Measurements from ENCODE around the gene SDR42E1. TPM values are rescaled to one million over a fixed set of nuclear protein-coding genes. Genes with fewer than 3 reads are reported as not detected.

SDR42E1 gene
- total and polyA plus RNA-seq, 3 donors from 2014 or later, result 6.5 to 10.1 (median 6.9) TPM

- Histone ChIP-seq H3K4me1 (no peaks in the 10 kb centered on the region), H3K27me3 (no peaks in the 10 kb centered on the region), H3K27ac (no peak overlapping the region), H3K36me3 (ENCODE audit: low read depth, missing control alignments) (no peaks in the 10 kb centered on the region), H3K4me3 (no peak overlapping the region), H3K9me3 (no peaks in the 10 kb centered on the region)
- intact Hi-C loops (cut with DNase I; ENCODE audit: low total_unique reads), result no loop called here
- TF ChIP-seq POLR2A (IDR thresholded peaks at IDR 0.05), result no peak
- TF ChIP-seq, protein P1, sequence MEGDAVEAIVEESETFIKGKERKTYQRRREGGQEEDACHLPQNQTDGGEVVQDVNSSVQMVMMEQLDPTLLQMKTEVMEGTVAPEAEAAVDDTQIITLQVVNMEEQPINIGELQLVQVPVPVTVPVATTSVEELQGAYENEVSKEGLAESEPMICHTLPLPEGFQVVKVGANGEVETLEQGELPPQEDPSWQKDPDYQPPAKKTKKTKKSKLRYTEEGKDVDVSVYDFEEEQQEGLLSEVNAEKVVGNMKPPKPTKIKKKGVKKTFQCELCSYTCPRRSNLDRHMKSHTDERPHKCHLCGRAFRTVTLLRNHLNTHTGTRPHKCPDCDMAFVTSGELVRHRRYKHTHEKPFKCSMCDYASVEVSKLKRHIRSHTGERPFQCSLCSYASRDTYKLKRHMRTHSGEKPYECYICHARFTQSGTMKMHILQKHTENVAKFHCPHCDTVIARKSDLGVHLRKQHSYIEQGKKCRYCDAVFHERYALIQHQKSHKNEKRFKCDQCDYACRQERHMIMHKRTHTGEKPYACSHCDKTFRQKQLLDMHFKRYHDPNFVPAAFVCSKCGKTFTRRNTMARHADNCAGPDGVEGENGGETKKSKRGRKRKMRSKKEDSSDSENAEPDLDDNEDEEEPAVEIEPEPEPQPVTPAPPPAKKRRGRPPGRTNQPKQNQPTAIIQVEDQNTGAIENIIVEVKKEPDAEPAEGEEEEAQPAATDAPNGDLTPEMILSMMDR (IDR thresholded peaks at IDR 0.05), result no peak
- 73 to 77% methylated on average over 1 of the region's 1 CpG for WGBS, 2 donors
- DNase-seq, result no peak
Measured at GRCh38 chr16:81975637-81976036, 35.6 kb downstream of the SDR42E1 start.

DNA sequence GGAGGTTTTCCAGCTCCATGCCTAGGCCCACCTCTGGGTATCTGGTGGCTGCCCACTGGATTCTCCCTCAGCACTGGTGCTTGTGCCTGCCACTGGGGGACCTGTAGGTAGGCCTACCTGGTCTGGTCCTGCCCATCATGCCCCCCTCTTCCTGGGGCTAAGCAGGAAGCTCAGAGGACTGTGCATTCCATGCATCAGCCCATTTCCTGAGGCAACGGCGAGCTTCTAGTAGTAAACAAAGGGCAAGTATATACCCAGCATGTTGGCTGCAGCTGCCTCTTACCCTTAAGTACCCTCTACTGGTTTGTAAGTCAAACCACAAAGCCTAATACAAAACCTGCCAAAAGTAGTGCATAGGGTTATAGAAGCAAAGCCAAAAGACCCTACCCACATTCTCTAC lies 37.5 kb downstream of the SDR42E1 start:
- 59 to 94% methylated on average over 2 of the region's 2 CpGs for WGBS, 2 donors
- H3K9me3 ChIP-seq, result no peaks in the 10 kb centered on the region
- TF ChIP-seq, protein P1 (IDR thresholded peaks at IDR 0.05), result no peak
- TF ChIP-seq POLR2A (IDR thresholded peaks at IDR 0.05), result no peak
- H3K4me1 ChIP-seq, result no peaks in the 10 kb centered on the region
- H3K27me3 ChIP-seq, result no peaks in the 10 kb centered on the region
- H3K27ac ChIP-seq, result no peak overlapping the region
- no peak overlapping the region for H3K4me3 ChIP-seq
- no peak for DNase-seq
- H3K36me3 ChIP-seq (ENCODE audit: low read depth, missing control alignments), result no peaks in the 10 kb centered on the region
- intact Hi-C loops (cut with DNase I; ENCODE audit: low total_unique reads), result no loop called here

DNA sequence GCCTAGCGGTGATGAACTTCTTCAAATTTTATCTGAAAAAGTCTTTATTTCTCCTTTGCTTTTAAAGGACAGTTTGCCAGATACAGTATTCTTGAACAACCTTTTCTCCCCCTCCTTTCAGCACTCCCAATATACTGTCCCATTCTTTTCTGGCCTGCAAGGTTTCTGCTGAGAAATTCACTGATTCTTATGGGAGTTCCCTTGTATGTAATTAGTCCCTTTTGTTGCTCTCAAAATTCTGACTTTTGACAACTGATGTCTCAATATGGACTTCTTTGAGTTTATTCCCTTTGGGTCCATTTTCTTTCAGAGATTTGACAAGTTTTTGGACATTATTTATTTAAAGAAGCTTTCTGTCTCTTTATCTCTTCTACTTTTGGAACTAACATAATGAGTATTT lies 39.4 kb downstream of the SDR42E1 start:
- 89 to 96% methylated on average over 1 of the region's 1 CpG for WGBS, 2 donors
- Histone ChIP-seq H3K27me3 (no peaks in the 10 kb centered on the region), H3K36me3 (ENCODE audit: low read depth, missing control alignments) (no peaks in the 10 kb centered on the region), H3K27ac (no peak overlapping the region), H3K4me3 (no peak overlapping the region), H3K9me3 (no peaks in the 10 kb centered on the region), H3K4me1 (no peaks in the 10 kb centered on the region)
- DNase-seq, result no peak
- intact Hi-C loops (cut with DNase I; ENCODE audit: low total_unique reads), result no loop called here
- TF ChIP-seq, protein P1 (IDR thresholded peaks at IDR 0.05), result no peak
- no peak for TF ChIP-seq POLR2A (IDR thresholded peaks at IDR 0.05)

DNA sequence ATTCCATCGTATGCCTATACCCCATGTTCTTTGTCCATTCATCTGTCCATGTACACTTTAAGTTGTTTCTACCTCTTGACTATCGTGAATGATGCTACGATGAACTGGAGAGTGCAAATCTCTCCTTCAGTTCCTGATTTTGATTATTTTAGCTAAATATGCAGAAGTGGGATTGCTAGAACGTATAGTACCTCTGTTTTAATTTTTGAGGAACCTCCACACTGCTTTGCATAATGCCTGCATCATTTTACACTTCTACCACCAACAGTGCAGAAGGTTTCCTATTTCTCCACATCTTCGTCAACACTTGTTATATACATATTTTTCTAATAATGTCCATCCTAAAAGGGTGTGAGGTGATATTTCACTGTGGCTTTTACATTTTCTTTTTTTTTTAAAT lies 43.9 kb downstream of the SDR42E1 start:
- intact Hi-C loops (cut with DNase I; ENCODE audit: low total_unique reads), result no loop called here
- TF ChIP-seq, protein P1 (IDR thresholded peaks at IDR 0.05), result no peak
- no peak for TF ChIP-seq POLR2A (IDR thresholded peaks at IDR 0.05)
- Histone ChIP-seq H3K9me3 (no peaks in the 10 kb centered on the region), H3K27me3 (no peaks in the 10 kb centered on the region), H3K4me1 (no peaks in the 10 kb centered on the region), H3K36me3 (ENCODE audit: low read depth, missing control alignments) (no peaks in the 10 kb centered on the region), H3K4me3 (no peak overlapping the region), H3K27ac (no peak overlapping the region)
- 79 to 89% methylated on average over 5 of the region's 5 CpGs for WGBS, 2 donors
- no peak for DNase-seq

DNA sequence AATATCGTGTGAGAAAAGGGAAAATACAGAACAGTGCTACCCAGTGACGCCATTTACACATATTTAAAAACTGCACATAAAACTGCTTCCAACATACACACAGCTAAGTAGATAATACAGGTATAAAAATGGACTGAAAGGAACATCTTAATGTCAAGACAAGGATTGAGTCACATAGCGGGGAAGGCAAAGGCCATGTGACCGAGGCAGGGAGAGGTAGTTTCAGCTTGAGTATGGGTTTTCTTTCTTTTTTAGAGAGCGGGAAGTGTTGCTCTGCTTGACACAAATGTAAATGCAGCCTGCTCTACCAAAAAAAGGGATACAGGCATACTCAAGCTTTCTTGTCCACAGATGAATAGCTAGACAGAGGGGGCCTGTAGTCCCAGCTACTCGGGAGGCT lies 46.5 kb downstream of the SDR42E1 start:
- 59 to 70% methylated on average over 6 of the region's 6 CpGs for WGBS, 2 donors
- TF ChIP-seq POLR2A (IDR thresholded peaks at IDR 0.05), result no peak
- intact Hi-C loops (cut with DNase I; ENCODE audit: low total_unique reads), result no loop called here
- Histone ChIP-seq H3K4me1 (no peaks in the 10 kb centered on the region), H3K27me3 (no peaks in the 10 kb centered on the region), H3K27ac (no peak overlapping the region), H3K4me3 (no peak overlapping the region), H3K9me3 (no peaks in the 10 kb centered on the region), H3K36me3 (ENCODE audit: low read depth, missing control alignments) (no peaks in the 10 kb centered on the region)
- no peak for DNase-seq

Data from testis (tissue), 3 donors.